Activated naive CD8-positive, alpha-beta T cell treated with anti-CD3 and anti-CD28 coated beads, Interleukin-2, amount 10 ng/mL, durations not matched to agents 7 days and 5 days (primary cell): ENCODE measurements around the gene MAPK9. TPM values are rescaled to one million over a fixed set of nuclear protein-coding genes. Genes with fewer than 3 reads are reported as not detected.
"Not testable (repeated sequence)": the region's sequence is repeated elsewhere in the genome, so short reads cannot be mapped to it uniquely, and the experiment has no call there.

Experiments used
- ATAC-seq: fragments of 150-1000 bp; cut with Tn5 transposase; one replicate; pipeline ENCODE4 v1.10.0; 2021; ENCODE audit warnings: low read depth, moderate library complexity
- POLR2A ChIA-PET: fragments of 350-600 bp; sonication (Branson Sonifier 250); formaldehyde crosslinking; loops from one replicate; lab custom pipeline; 2021; ENCODE audit warnings: antibody characterized with exemption; lab: Charles Lee
- DNase-seq: peaks from one replicate; pipeline ENCODE4 v3.0.0; 2021
- H3K27ac Mint-ChIP-seq: one replicate; pipeline ENCODE4 v1.8.0; 2022; ENCODE audit warnings: mild to moderate bottlenecking, mixed read lengths
- H3K27me3 Mint-ChIP-seq: one replicate; pipeline ENCODE4 v1.8.0; 2022; ENCODE audit warnings: mild to moderate bottlenecking, moderate library complexity, mixed read lengths
- H3K36me3 Mint-ChIP-seq: one replicate; pipeline ENCODE4 v1.8.0; 2021; ENCODE audit warnings: mild to moderate bottlenecking, mixed read lengths
- H3K4me1 Mint-ChIP-seq: one replicate; pipeline ENCODE4 v1.8.0; 2021; ENCODE audit warnings: mixed read lengths
- H3K4me3 Mint-ChIP-seq: one replicate; pipeline ENCODE4 v1.8.0; 2022; ENCODE audit warnings: mild to moderate bottlenecking, moderate library complexity, mixed read lengths
- H3K9me3 Mint-ChIP-seq: one replicate; pipeline ENCODE4 v1.8.0; 2021; ENCODE audit warnings: mixed read lengths
- total RNA-seq, 2 experiments: library from RNA; stranded (reverse); gene quantifications; one replicate each; pipeline ENCODE4 v1.2.3, GENCODE V29; 2021

Gene MAPK9
- total RNA-seq, 2 experiments from 2014 or later, result 45.0 to 46.0 TPM

DNA sequence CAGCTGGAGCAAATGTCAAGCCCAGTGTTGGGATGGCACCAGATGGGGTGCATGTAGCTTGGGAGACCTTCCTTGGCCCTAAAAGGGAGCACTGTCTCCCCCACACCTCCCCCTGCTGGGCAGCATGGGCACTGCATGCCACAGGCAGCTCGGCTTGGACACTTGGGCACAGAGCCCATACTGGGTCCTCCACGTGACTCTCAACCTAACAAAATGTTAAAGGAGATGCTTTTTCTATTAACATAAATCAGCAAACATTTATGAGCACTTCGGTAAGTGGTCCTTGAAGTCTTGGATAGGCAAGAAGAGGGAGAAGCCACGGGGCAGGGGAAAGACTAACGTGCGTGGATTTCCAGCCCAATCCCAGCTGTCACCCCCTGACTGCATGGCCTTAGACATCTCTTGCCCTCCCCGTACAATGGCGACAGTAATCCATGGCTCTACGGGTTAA lies 23.9 kb upstream of the MAPK9 start:
- no peaks in the 10 kb centered on the region for H3K36me3 Mint-ChIP-seq
- ATAC-seq (peak; percentile 30), DNase-seq (peak; percentile 81)
- peaks cover 3% of the 10 kb centered on the region for H3K4me1 Mint-ChIP-seq
- no peaks in the 10 kb centered on the region for H3K27me3 Mint-ChIP-seq
- no peak overlapping the region for H3K4me3 Mint-ChIP-seq
- H3K27ac Mint-ChIP-seq, result no peak overlapping the region
- POLR2A ChIA-PET, result interaction anchor here (0.9 to 1.5 kb wide), 2 partner anchors 23 to 25 kb away, joined by 3 to 10 read pairs; no protein-coding TSS in a partner anchor
- no peaks in the 10 kb centered on the region for H3K9me3 Mint-ChIP-seq

DNA sequence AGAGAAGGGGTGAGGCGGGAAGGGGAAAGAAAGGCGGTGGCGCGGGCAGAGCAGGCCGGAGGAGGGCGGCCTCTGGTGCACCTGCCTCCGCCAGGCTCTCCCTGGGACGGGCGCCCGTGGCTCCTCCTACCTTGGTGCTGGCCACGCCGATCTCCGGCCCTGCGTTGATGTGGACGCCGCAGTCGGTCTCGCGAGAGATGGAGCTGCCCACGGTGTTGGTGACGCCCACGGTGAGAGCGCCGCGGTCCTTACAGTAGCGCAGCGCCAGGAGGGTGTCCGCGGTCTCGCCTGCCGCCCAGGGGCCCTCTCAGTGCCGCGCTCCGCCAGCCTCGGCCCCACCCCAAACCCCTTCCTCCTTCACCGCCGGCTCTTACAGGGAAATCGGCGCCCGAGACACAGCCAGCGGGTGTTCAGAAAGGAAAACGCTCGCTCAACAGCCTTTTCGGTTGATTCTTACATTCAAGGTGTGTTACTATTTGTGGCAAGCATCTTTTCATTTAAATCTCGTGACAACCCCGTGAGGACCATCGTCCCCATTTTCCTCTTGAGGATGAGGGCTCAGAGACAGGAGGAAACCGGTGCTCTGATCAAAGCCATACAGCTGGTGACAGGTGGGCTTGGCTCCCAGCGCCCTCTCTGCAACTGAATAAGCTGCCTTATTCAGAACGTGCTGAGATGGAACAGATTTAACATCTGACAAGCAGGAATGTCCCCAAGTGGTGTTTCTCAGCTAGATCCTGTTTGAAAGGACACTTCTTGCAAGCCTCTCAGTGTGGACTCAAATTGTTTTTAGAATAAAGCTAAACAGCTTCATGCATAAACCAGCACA lies 22.0 kb upstream of the MAPK9 start:
- no peaks in the 10 kb centered on the region for H3K27me3 Mint-ChIP-seq
- DNase-seq, result peak; percentile 80
- ATAC-seq, result peak; percentile 95
- POLR2A ChIA-PET, result interaction anchor here (0.9 to 1.1 kb wide), 2 partner anchors 15 to 20 kb away, joined by 3 to 5 read pairs; no protein-coding TSS in a partner anchor
- H3K27ac Mint-ChIP-seq, result peak overlapping the region; percentile 70
- H3K36me3 Mint-ChIP-seq, result no peaks in the 10 kb centered on the region
- no peaks in the 10 kb centered on the region for H3K9me3 Mint-ChIP-seq
- peak overlapping the region; percentile 73 for H3K4me3 Mint-ChIP-seq
- H3K4me1 Mint-ChIP-seq, result peaks cover 3% of the 10 kb centered on the region

DNA sequence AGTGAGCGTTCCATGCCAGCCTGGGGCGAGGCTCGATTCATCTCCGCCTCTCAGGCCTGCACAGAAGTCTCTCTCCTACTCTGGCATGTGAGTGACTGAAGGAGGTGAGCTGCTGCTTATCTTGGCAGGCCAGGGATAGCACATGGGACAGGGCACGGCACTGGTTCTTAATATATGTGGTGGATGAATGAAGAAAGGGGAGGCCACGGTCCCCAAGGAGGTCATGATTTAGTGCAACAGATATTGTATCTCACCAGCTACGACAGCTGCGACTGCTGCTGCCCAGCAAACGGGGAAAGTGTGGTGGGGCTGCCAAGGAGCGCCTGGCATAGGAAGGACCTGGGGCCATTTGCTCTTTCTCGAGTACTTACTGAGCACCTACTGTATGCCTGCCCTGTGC lies 19.3 kb upstream of the MAPK9 start:
- H3K27me3 Mint-ChIP-seq, result no peaks in the 10 kb centered on the region
- POLR2A ChIA-PET, result interaction anchor here (0.6 kb wide), 1 partner anchor 633 kb away, joined by 6 read pairs; no protein-coding TSS in a partner anchor
- H3K36me3 Mint-ChIP-seq, result no peaks in the 10 kb centered on the region
- H3K27ac Mint-ChIP-seq, result peak overlapping the region; percentile 21
- ATAC-seq, result no peak
- no peaks in the 10 kb centered on the region for H3K9me3 Mint-ChIP-seq
- peaks cover 3% of the 10 kb centered on the region for H3K4me1 Mint-ChIP-seq
- no peak overlapping the region for H3K4me3 Mint-ChIP-seq
- no peak for DNase-seq

DNA sequence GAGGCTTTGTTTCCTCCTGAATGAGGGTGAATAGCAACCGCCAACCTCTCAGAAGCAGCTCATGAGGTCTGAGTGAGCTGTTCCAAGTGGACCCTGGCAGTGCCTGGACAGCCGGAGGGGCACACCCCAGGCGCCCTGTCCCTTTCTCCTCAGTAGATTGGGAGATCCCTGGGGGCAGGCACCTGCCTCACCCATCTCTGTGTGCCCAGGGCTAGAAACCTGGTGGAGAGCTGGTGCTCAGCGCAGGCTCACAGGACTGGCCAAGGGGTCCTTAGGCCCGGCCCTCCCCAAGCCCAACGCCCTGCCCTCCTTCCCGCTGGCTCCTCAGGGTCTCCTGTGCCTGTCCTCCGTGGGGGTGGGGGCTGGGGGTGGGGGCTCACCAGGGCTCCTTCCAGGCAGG lies 14.9 kb upstream of the MAPK9 start:
- Mint-ChIP-seq H3K27me3 (no peaks in the 10 kb centered on the region), H3K36me3 (no peaks in the 10 kb centered on the region), H3K4me1 (no peaks in the 10 kb centered on the region), H3K9me3 (no peaks in the 10 kb centered on the region), H3K27ac (no peak overlapping the region), H3K4me3 (no peak overlapping the region)
- ATAC-seq (no peak), DNase-seq (no peak)
- POLR2A ChIA-PET, result interaction anchor here (0.6 kb wide), 1 partner anchor 14 kb away, joined by 4 read pairs; no protein-coding TSS in a partner anchor

DNA sequence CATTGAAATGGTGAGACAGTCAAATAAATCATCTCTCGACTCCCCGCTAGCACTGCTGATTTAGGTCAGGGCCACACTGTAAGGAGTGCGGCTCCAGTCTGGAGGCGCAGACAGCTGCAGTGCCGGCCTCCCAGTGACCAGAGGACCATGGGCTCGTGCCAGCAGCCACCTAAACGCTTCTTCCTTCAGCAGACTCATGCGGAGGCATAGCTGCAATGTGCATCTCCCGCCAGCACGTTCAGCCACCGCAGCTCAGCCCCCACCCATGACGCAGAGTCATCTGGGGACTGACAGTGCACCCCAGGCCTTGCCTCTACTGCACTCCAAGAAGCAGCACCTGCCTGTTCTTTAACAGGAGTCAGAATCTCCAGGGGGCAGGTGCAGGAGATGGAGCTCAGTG lies 13.6 kb upstream of the MAPK9 start:
- Mint-ChIP-seq H3K9me3 (no peaks in the 10 kb centered on the region), H3K4me1 (no peaks in the 10 kb centered on the region), H3K36me3 (no peaks in the 10 kb centered on the region), H3K4me3 (no peak overlapping the region), H3K27ac (no peak overlapping the region), H3K27me3 (peaks cover 3% of the 10 kb centered on the region)
- POLR2A ChIA-PET, result no interaction called here
- ATAC-seq (no peak), DNase-seq (no peak)

DNA sequence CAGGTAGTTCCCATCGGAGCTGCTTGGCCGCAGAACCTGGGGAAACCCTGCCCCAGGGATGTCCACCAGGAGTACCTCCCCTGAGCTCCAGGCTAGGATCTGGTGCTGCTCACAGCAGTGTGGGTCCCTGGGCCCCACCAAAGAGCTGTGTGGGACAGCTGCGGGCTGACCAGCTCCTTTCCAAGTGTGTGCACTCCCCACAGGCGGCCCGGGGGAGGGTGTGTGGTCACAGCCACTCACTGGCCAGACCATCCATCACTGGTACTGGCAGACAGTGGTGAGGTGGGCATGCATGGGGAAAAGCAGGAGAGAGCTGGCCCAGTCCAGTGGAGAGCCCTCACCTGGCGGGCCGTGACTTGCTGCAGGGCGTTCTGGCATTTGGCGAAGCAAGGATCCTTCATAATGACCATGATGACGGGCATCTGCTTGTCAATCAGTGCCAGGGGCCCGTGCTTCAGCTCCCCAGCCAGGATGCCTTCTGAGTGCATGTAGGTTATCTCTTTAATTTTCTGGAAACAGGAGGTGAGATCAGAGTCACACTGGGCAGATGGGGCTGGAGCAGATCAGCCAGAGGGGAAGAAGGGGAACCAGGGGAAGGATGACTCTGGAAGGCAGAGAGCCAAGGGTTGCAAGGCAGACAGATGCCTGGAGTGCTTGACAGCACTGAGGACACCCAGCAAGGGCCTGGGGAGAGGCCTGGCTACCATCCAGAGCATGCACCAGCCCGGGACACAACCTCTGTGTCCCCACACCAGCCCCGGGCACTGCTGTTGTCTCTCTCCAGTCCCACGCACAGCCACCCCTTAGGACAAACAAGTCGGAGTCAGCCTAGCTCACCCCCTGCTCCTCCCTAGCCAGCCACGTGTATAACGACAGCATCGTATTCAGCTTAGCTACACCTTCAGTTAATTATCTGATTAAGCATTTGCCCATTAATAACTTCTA lies 12.8 kb upstream of the MAPK9 start:
- DNase-seq, result no peak
- Mint-ChIP-seq H3K9me3 (no peaks in the 10 kb centered on the region), H3K27me3 (peaks cover 3% of the 10 kb centered on the region), H3K27ac (no peak overlapping the region), H3K36me3 (no peaks in the 10 kb centered on the region), H3K4me1 (no peaks in the 10 kb centered on the region), H3K4me3 (no peak overlapping the region)
- POLR2A ChIA-PET, result no interaction called here
- ATAC-seq, result no peak

DNA sequence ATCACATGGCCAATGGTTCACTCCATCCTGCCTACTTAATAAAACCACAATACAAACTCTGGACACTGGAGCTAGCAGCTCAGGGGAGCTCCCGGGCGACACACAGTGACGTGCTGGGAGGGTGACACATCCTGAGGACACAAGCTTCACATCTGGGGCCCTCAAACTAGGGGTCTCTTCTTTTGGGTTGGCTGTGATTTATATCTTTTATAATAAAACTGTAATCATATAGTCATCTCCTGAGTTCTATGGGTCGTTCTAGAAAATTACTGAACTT lies 12.1 kb upstream of the MAPK9 start:
- H3K27ac Mint-ChIP-seq, result no peak overlapping the region
- no peak overlapping the region for H3K4me3 Mint-ChIP-seq
- H3K36me3 Mint-ChIP-seq, result no peaks in the 10 kb centered on the region
- peaks cover 3% of the 10 kb centered on the region for H3K27me3 Mint-ChIP-seq
- ATAC-seq, result no peak
- no peaks in the 10 kb centered on the region for H3K4me1 Mint-ChIP-seq
- H3K9me3 Mint-ChIP-seq, result no peaks in the 10 kb centered on the region
- no peak for DNase-seq
- POLR2A ChIA-PET, result no interaction called here

DNA sequence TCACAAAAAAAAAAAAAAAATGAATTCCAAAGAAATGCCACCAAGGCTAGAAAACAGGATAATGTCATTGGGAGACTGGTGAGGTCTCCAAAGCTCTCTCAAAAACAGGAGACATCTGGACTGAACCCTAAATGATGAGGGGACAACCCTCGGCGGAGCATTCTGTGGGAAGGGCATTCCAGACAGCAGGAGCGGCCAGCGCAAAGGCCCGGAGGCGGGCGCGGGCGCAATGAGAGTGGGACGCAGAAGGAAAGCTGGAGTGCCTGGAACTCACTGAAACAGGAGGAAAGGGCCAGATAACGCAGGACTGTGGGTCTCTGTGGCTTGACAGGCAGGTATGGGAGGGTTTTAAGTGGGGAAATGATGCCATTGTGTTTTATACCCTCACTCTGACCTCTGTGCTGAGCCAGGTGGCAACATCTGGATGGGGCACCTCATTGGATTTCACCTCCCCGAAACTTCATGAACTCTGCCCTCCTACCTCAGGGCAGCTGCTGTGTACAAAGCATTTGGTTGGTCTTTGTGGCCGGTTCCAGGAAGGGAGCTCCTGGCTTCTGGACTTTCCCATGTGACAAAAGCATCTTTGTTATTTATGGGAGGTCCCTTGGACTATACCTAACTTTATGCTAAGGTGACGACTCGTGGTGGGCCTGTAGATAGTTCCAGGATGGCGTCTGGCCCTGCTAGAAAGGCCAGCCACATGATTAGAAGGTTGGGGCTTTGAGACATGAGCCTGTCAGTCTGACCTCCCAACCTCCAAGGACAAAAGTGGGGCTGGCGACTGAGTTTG lies 11.5 kb upstream of the MAPK9 start:
- Mint-ChIP-seq H3K27ac (no peak overlapping the region), H3K4me1 (no peaks in the 10 kb centered on the region), H3K27me3 (peaks cover 3% of the 10 kb centered on the region), H3K36me3 (no peaks in the 10 kb centered on the region), H3K4me3 (no peak overlapping the region), H3K9me3 (no peaks in the 10 kb centered on the region)
- ATAC-seq (no peak), DNase-seq (no peak)
- POLR2A ChIA-PET, result no interaction called here

DNA sequence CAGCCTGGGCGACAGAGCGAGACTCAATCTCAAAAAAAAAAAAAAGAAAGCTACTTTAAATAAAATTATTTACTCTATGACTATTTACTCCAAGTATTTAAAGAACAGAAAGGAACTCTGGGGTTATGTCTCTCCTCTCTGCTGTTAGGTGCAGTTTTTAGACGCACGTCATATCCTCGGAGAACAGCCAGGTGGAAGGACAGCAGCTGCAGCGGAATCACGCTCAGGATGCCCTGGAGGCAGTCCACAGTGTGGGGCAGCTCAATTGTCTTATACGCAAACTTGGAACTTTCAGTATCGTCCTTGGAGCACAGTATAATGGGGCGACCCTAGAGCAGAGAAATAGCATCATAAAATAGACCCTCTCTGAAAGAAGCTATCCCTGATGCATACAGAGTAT lies 10.4 kb upstream of the MAPK9 start:
- POLR2A ChIA-PET, result no interaction called here
- DNase-seq (no peak), ATAC-seq (no peak)
- peaks cover 4% of the 10 kb centered on the region for H3K4me1 Mint-ChIP-seq
- no peaks in the 10 kb centered on the region for H3K9me3 Mint-ChIP-seq
- peaks cover 3% of the 10 kb centered on the region for H3K27me3 Mint-ChIP-seq
- H3K4me3 Mint-ChIP-seq, result no peak overlapping the region
- H3K36me3 Mint-ChIP-seq, result no peaks in the 10 kb centered on the region
- no peak overlapping the region for H3K27ac Mint-ChIP-seq

DNA sequence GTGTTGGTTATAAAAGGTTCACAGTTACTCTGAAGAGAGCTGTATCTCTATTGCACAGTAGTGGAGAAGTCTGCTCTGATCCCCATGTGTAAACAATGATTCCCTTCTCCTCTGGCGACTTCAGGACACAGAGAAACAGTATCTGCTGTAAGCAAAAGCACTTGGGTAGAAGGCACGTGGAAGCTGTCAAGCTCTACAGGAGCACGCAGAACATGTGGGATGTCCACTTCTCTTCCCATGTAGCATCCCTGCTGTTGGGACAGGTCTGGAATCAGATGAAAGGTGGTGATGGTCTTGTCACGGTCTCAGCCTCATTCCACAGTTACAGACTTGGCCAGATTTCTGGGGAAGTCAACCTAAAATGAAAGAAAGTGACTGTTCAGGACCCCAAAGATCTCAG lies 9.4 kb upstream of the MAPK9 start:
- POLR2A ChIA-PET, result no interaction called here
- peaks cover 3% of the 10 kb centered on the region for H3K27me3 Mint-ChIP-seq
- H3K9me3 Mint-ChIP-seq, result no peaks in the 10 kb centered on the region
- H3K36me3 Mint-ChIP-seq, result no peaks in the 10 kb centered on the region
- ATAC-seq, result no peak
- no peak overlapping the region for H3K4me3 Mint-ChIP-seq
- no peak overlapping the region for H3K27ac Mint-ChIP-seq
- DNase-seq, result no peak
- H3K4me1 Mint-ChIP-seq, result peaks cover 5% of the 10 kb centered on the region

DNA sequence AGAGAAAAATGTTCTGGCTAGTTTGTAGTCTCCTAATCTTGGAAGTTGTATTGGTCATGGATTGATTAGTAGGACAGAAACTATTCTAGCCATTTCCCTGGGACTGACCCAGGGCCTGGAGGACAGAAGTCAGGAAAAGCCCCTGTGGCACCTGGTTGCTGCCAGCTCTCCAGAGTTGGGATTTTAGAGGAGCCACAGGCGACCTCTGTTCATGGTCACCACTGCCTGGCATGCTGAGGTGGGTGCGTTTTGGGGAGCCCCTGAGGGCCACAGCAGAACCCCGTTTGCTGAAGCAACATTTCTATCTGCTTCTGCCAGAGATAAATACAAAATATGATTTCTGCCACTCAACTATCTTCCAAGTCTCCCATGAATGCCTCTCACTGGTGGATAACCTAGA lies 7.6 kb upstream of the MAPK9 start:
- DNase-seq (no peak), ATAC-seq (no peak)
- Mint-ChIP-seq H3K4me3 (no peak overlapping the region), H3K9me3 (no peaks in the 10 kb centered on the region), H3K27ac (no peak overlapping the region), H3K4me1 (peaks cover 6% of the 10 kb centered on the region), H3K36me3 (peaks cover 3% of the 10 kb centered on the region), H3K27me3 (peaks cover 3% of the 10 kb centered on the region)
- POLR2A ChIA-PET, result no interaction called here

DNA sequence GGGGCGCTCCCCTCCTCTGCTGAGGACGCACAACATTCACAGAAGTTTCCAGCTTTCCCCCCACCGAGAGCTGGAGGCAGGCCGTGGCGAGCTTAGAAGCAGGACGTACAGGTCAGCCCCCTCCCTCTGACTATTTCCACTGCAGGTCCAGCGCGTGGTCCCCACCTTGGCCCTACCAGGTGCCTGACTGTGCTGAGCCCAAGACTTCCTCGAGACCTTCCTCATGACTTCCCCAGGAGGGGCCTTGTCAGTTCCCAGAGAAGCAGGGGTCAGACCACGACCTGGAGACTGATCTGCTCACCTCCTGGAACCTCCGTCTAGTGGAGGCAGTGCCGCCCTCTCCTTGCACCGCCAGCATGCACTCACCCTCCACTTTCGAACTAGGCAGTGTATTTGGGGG lies 7.1 kb upstream of the MAPK9 start:
- H3K4me3 Mint-ChIP-seq, result not testable (repeated sequence)

More for the DNA sequence above, 7.1 kb upstream of the MAPK9 start:
- H3K27ac Mint-ChIP-seq, POLR2A ChIA-PET, H3K9me3 Mint-ChIP-seq, H3K36me3 Mint-ChIP-seq, H3K4me1 Mint-ChIP-seq, DNase-seq, H3K27me3 Mint-ChIP-seq, ATAC-seq: not testable (repeated sequence)
